HEK293 (cell line): ENCODE data around the gene SCN4A.
"Not testable (repeated sequence)": the region's sequence is repeated elsewhere in the genome, so short reads cannot be mapped to it uniquely, and the experiment has no call there.

Source experiments
- CTCF ChIA-PET: fragments of 350-600 bp; formaldehyde crosslinking; extraction: SDS; loops from one replicate; lab custom pipeline; 2021; ENCODE audit warnings: antibody characterized with exemption; lab: Yijun Ruan, JAX
- POLR2A ChIA-PET: fragments of 300-600 bp; formaldehyde crosslinking; extraction: SDS; loops from one replicate; lab custom pipeline; 2020; ENCODE audit warnings: antibody characterized with exemption, inconsistent platforms; lab: Yijun Ruan, JAX
- H3K27ac ChIP-seq: fragments of 200-500 bp; sonication (Bioruptor generic); 2 replicates; pipeline ENCODE4 v1.5.1; 2014; ENCODE audit warnings: low read depth, low read length, control low read depth, inconsistent platforms; ENCODE audit errors: extremely low read depth
- H3K36me3 ChIP-seq, 2 experiments: fragments of 200-500 bp in 1 of 2; sonication (Bioruptor generic) in 1 of 2; 1 replicate in 1 of 2; 2 replicates in 1 of 2; pipeline ENCODE4 v1.5.1; 2014 to 2017; ENCODE audit warnings: inconsistent platforms in 2 of 2, low read length in 2 of 2; ENCODE audit not compliant: control insufficient read depth in 2 of 2, insufficient read depth in 1 of 2
- H3K4me1 ChIP-seq: fragments of 200-500 bp; sonication (Bioruptor generic); 2 replicates; pipeline ENCODE4 v1.5.1; 2014; ENCODE audit warnings: mild to moderate bottlenecking, low read length, inconsistent platforms; ENCODE audit not compliant: control insufficient read depth, insufficient read depth
- H3K4me3 ChIP-seq: 2 replicates; pipeline ENCODE4 v1.5.1; 2011; ENCODE audit warnings: low read depth, mild to moderate bottlenecking, control low read depth, low read length, moderate library complexity
- H3K9me3 ChIP-seq: fragments of 200-500 bp; sonication (Bioruptor generic); 2 replicates; pipeline ENCODE4 v1.5.1; 2014; ENCODE audit warnings: low read depth, low read length, inconsistent platforms; ENCODE audit not compliant: control insufficient read depth, insufficient read depth
- GLIS1 ChIP-seq: fragments of 450-650 bp; formaldehyde crosslinking; IDR thresholded peaks from 2 replicates; pipeline ENCODE4 v1.5.1; 2016; ENCODE audit warnings: missing biosample characterization, missing genetic modification characterization
- KLF9 ChIP-seq: fragments of 450-650 bp; formaldehyde crosslinking; IDR thresholded peaks from 2 replicates; pipeline ENCODE4 v1.5.1; 2016; ENCODE audit warnings: missing biosample characterization, missing genetic modification characterization, low read depth
- MZF1 ChIP-seq: fragments of 450-650 bp; formaldehyde crosslinking; IDR thresholded peaks from 2 replicates; pipeline ENCODE4 v1.5.1; 2017; ENCODE audit warnings: missing biosample characterization, missing genetic modification characterization, borderline replicate concordance
- REPIN1 ChIP-seq: fragments of 450-650 bp; formaldehyde crosslinking; IDR thresholded peaks from 2 replicates; pipeline ENCODE4 v1.5.1; 2017; ENCODE audit warnings: missing biosample characterization, missing genetic modification characterization, low read depth
- SETDB1 ChIP-seq: IDR thresholded peaks from one replicate; pipeline ENCODE4 v1.6.1; 2017; ENCODE audit warnings: mild to moderate bottlenecking, low read length, moderate library complexity, mixed read lengths; ENCODE audit not compliant: insufficient read length
- SP2 ChIP-seq: fragments of 450-650 bp; formaldehyde crosslinking; IDR thresholded peaks from 2 replicates; pipeline ENCODE4 v1.5.1; 2016; ENCODE audit warnings: missing biosample characterization, missing genetic modification characterization
- TCF7L2 ChIP-seq: IDR thresholded peaks from 2 replicates; pipeline ENCODE4 v1.6.1; 2011; ENCODE audit warnings: low read depth, mild to moderate bottlenecking, inconsistent platforms, low read length, moderate library complexity, borderline replicate concordance
- ZBTB17 ChIP-seq: fragments of 450-650 bp; formaldehyde crosslinking; IDR thresholded peaks from 2 replicates; pipeline ENCODE4 v1.5.1; 2016; ENCODE audit warnings: missing biosample characterization, missing genetic modification characterization
- ZBTB20 ChIP-seq: fragments of 450-650 bp; formaldehyde crosslinking; IDR thresholded peaks from 2 replicates; pipeline ENCODE4 v1.5.1; 2016; ENCODE audit warnings: missing biosample characterization, missing genetic modification characterization
- ZFP3 ChIP-seq: fragments of 450-650 bp; formaldehyde crosslinking; IDR thresholded peaks from 2 replicates; pipeline ENCODE4 v1.5.1; 2016; ENCODE audit warnings: low read depth, missing biosample characterization, missing genetic modification characterization
- ZNF133 ChIP-seq: fragments of 450-650 bp; formaldehyde crosslinking; IDR thresholded peaks from 2 replicates; pipeline ENCODE4 v1.5.1; 2016; ENCODE audit warnings: missing biosample characterization, missing genetic modification characterization
- ZNF169 ChIP-seq: fragments of 450-650 bp; formaldehyde crosslinking; IDR thresholded peaks from 2 replicates; pipeline ENCODE4 v1.5.1; 2016; ENCODE audit warnings: missing biosample characterization, missing genetic modification characterization
- ZNF175 ChIP-seq: fragments of 450-650 bp; formaldehyde crosslinking; IDR thresholded peaks from 2 replicates; pipeline ENCODE4 v1.5.1; 2016; ENCODE audit warnings: missing biosample characterization, missing genetic modification characterization
- ZNF214 ChIP-seq: fragments of 450-650 bp; formaldehyde crosslinking; IDR thresholded peaks from 2 replicates; pipeline ENCODE4 v1.5.1; 2017; ENCODE audit warnings: missing biosample characterization, mild to moderate bottlenecking, missing genetic modification characterization, borderline replicate concordance
- ZNF223 ChIP-seq: fragments of 450-650 bp; formaldehyde crosslinking; IDR thresholded peaks from 2 replicates; pipeline ENCODE4 v1.5.1; 2016; ENCODE audit warnings: missing biosample characterization, missing genetic modification characterization
- ZNF292 ChIP-seq: fragments of 450-650 bp; formaldehyde crosslinking; IDR thresholded peaks from 2 replicates; pipeline ENCODE4 v1.5.1; 2016; ENCODE audit warnings: low read depth, missing biosample characterization, missing genetic modification characterization, borderline replicate concordance
- ZNF391 ChIP-seq: fragments of 450-650 bp; formaldehyde crosslinking; IDR thresholded peaks from 2 replicates; pipeline ENCODE4 v1.5.1; 2016; ENCODE audit warnings: low read depth, missing biosample characterization, missing genetic modification characterization, borderline replicate concordance
- ZNF654 ChIP-seq: fragments of 450-650 bp; formaldehyde crosslinking; IDR thresholded peaks from 2 replicates; pipeline ENCODE4 v1.5.1; 2016; ENCODE audit warnings: low read depth, missing biosample characterization, missing genetic modification characterization
- ZNF658 ChIP-seq: fragments of 450-650 bp; formaldehyde crosslinking; IDR thresholded peaks from 2 replicates; pipeline ENCODE4; 2016; ENCODE audit warnings: missing biosample characterization, missing genetic modification characterization
- TF ChIP-seq, protein P1 (sequence below): fragments of 450-650 bp; IDR thresholded peaks from 2 replicates; pipeline ENCODE4 v1.5.1; 2018; ENCODE audit warnings: missing biosample characterization, mild to moderate bottlenecking, missing genetic modification characterization
- TF ChIP-seq, protein P2 (sequence below): fragments of 450-650 bp; formaldehyde crosslinking; IDR thresholded peaks from 2 replicates; pipeline ENCODE4 v1.5.1; 2016; ENCODE audit warnings: missing biosample characterization, missing genetic modification characterization
- TF ChIP-seq, protein P3 (sequence below): fragments of 450-650 bp; formaldehyde crosslinking; IDR thresholded peaks from 2 replicates; pipeline ENCODE4 v1.5.1; 2016; ENCODE audit warnings: missing biosample characterization, missing genetic modification characterization

Gene SCN4A

DNA sequence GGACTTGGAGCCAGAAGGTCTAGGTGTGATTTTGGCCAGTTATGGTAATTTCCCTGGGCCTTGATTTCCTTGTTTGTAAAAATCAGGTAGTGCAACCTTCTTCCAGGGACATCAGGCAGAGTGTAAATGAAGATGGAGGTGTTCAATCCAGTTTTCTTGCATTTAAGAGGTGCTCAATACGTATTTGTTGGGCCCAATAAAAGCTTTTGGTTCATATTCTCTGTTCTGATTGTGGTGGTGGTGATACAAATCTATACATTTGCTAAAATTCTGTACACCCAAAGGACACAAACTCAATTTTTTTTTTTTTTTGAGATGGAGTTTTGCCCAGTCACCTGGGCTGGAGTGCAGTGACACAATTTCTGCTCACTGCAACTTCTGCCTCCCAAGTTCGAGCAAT lies 46.6 kb downstream of the SCN4A start:
- Histone ChIP-seq H3K27ac (no peak overlapping the region), H3K36me3 (no peaks in the 10 kb centered on the region), H3K4me3 (no peak overlapping the region), H3K4me1 (no peaks in the 10 kb centered on the region), H3K9me3 (no peaks in the 10 kb centered on the region)
- TF ChIP-seq ZNF654 (tag by site-specific recombination) (no peak), SP2 (tag by site-specific recombination) (no peak), ZBTB20 (tag by site-specific recombination) (no peak), REPIN1 (tag by site-specific recombination) (no peak), ZFP3 (tag by site-specific recombination) (no peak), KLF9 (tag by site-specific recombination) (no peak), ZNF658 (tag by site-specific recombination) (no peak), ZNF223 (no peak), ZNF169 (no peak), SETDB1 (no peak)
- TF ChIP-seq, protein P1, sequence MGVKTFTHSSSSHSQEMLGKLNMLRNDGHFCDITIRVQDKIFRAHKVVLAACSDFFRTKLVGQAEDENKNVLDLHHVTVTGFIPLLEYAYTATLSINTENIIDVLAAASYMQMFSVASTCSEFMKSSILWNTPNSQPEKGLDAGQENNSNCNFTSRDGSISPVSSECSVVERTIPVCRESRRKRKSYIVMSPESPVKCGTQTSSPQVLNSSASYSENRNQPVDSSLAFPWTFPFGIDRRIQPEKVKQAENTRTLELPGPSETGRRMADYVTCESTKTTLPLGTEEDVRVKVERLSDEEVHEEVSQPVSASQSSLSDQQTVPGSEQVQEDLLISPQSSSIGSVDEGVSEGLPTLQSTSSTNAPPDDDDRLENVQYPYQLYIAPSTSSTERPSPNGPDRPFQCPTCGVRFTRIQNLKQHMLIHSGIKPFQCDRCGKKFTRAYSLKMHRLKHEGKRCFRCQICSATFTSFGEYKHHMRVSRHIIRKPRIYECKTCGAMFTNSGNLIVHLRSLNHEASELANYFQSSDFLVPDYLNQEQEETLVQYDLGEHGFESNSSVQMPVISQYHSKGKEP, result no peak
- TF ChIP-seq, protein P2, sequence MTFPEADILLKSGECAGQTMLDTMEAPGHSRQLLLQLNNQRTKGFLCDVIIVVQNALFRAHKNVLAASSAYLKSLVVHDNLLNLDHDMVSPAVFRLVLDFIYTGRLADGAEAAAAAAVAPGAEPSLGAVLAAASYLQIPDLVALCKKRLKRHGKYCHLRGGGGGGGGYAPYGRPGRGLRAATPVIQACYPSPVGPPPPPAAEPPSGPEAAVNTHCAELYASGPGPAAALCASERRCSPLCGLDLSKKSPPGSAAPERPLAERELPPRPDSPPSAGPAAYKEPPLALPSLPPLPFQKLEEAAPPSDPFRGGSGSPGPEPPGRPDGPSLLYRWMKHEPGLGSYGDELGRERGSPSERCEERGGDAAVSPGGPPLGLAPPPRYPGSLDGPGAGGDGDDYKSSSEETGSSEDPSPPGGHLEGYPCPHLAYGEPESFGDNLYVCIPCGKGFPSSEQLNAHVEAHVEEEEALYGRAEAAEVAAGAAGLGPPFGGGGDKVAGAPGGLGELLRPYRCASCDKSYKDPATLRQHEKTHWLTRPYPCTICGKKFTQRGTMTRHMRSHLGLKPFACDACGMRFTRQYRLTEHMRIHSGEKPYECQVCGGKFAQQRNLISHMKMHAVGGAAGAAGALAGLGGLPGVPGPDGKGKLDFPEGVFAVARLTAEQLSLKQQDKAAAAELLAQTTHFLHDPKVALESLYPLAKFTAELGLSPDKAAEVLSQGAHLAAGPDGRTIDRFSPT, result no peak
- CTCF ChIA-PET, result interaction anchor here (0.7 kb wide), 2 partner anchors 99 to 224 kb away, joined by 3 read pairs; no protein-coding TSS in a partner anchor
- POLR2A ChIA-PET, result no interaction called here

DNA sequence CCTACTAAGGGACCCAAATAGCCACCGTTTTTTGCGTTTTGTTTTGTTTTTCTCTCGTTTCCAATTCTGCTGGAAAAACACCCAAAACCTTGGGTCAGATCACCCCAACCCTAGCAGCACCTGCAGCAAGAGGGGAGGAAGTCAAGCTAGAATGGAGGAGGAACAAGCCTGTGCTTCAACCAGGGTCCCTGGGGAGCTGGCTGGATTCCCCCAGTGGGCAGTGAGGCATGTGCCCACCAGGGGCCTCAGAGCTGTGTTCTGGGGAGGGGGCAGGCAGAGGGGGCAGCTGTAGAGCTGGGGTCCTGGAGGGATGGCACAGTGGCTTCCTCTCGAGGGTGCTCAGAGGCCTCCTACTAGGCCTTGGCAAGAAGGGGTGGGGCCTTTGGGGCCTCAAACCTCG lies 47.1 kb downstream of the SCN4A start:
- no peaks in the 10 kb centered on the region for H3K4me1 ChIP-seq
- no peaks in the 10 kb centered on the region for H3K36me3 ChIP-seq
- no peaks in the 10 kb centered on the region for H3K9me3 ChIP-seq
- ChIA-PET POLR2A (no interaction called here), CTCF (interaction anchor here (0.7 kb wide), 1 partner anchor 100 kb away, joined by 3 read pairs; no protein-coding TSS in a partner anchor)
- H3K4me3 ChIP-seq, result no peak overlapping the region
- no peak overlapping the region for H3K27ac ChIP-seq
- TF ChIP-seq ZNF292 (tag by site-specific recombination) (no peak), ZNF214 (tag by site-specific recombination) (no peak), TCF7L2 (no peak), ZNF391 (tag by site-specific recombination) (no peak), GLIS1 (no peak), ZNF133 (no peak), MZF1 (tag by site-specific recombination) (no peak), ZBTB17 (tag by site-specific recombination) (no peak), ZNF175 (tag by site-specific recombination) (no peak)
- TF ChIP-seq, protein P2, result no peak
- TF ChIP-seq, protein P3, sequence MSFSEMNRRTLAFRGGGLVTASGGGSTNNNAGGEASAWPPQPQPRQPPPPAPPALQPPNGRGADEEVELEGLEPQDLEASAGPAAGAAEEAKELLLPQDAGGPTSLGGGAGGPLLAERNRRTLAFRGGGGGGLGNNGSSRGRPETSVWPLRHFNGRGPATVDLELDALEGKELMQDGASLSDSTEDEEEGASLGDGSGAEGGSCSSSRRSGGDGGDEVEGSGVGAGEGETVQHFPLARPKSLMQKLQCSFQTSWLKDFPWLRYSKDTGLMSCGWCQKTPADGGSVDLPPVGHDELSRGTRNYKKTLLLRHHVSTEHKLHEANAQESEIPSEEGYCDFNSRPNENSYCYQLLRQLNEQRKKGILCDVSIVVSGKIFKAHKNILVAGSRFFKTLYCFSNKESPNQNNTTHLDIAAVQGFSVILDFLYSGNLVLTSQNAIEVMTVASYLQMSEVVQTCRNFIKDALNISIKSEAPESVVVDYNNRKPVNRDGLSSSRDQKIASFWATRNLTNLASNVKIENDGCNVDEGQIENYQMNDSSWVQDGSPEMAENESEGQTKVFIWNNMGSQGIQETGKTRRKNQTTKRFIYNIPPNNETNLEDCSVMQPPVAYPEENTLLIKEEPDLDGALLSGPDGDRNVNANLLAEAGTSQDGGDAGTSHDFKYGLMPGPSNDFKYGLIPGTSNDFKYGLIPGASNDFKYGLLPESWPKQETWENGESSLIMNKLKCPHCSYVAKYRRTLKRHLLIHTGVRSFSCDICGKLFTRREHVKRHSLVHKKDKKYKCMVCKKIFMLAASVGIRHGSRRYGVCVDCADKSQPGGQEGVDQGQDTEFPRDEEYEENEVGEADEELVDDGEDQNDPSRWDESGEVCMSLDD (tag by site-specific recombination), result no peak
- TF ChIP-seq, all 188 proteins: peak for 0

DNA sequence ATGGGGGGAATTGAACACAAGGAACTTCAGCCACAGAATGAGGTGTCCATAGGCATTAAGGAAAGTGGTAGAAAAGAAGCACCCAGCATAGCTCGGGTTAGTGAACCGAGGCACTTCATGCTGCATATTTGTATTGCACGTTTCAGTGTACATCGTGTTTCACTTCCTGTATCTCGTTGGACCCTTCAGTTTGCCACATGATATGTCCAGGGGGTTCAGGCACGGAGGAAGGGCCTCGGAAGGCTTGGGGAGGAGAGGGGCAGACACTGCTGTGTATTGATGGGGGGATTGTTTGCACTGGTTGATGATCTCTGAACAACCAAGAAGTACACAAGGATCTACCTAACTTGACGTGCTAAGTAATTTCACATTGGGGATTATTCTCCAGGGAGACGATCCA lies 50.3 kb downstream of the SCN4A start:
- H3K4me3 ChIP-seq, H3K36me3 ChIP-seq, H3K27ac ChIP-seq, H3K4me1 ChIP-seq, H3K9me3 ChIP-seq, POLR2A ChIA-PET: not testable (repeated sequence)
- CTCF ChIA-PET, result interaction anchor here (1.0 to 1.8 kb wide), 2 partner anchors 24 to 104 kb away, joined by 6 to 8 read pairs; no protein-coding TSS in a partner anchor
